ENCODE measurements around the gene ARHGAP15.

ARHGAP15 gene

GRCh38 chr2:143505542-143505941 lies 376.3 kb downstream of the ARHGAP15 start:
- Histone ChIP-seq H3K4me3 (no peak overlapping the region), H3K27ac (no peak overlapping the region), H3K9me3 (ENCODE audit: low read depth, low read length) (no peaks in the 10 kb centered on the region), H3K9ac (ENCODE audit: insufficient read length) (no peak overlapping the region), H3K36me3 (ENCODE audit: insufficient read depth, low read length) (no peaks in the 10 kb centered on the region)
- TF ChIP-seq EZH2 (IDR thresholded peaks at IDR 0.05) (no peak), POLR2AphosphoS5 (IDR thresholded peaks at IDR 0.05; ENCODE audit: borderline replicate concordance, low read depth, low read length) (no peak), FOXP2 (optimal IDR thresholded peaks at IDR 0.05; ENCODE audit: control extremely low read depth, extremely low read length, insufficient read depth) (no peak)
- DNase-seq (ENCODE audit: low read depth, low spot score) = no peak

GRCh38 chr2:143513081-143513480 lies 383.9 kb downstream of the ARHGAP15 start:
- H3K9me3 ChIP-seq (ENCODE audit: low read depth, low read length) = no peaks in the 10 kb centered on the region
- H3K27ac ChIP-seq = peak overlapping the region; percentile 60; the same call in 1 of the 2 replicates
- peak; percentile 64 for DNase-seq (ENCODE audit: low read depth, low spot score)
- H3K36me3 ChIP-seq (ENCODE audit: insufficient read depth, low read length) = no peaks in the 10 kb centered on the region
- no peak overlapping the region for H3K9ac ChIP-seq (ENCODE audit: insufficient read length)
- peak overlapping the region; percentile 22; the same call in 1 of the 2 replicates for H3K4me3 ChIP-seq
- no peak for TF ChIP-seq FOXP2 (optimal IDR thresholded peaks at IDR 0.05; ENCODE audit: control extremely low read depth, extremely low read length, insufficient read depth)
- TF ChIP-seq POLR2AphosphoS5 (IDR thresholded peaks at IDR 0.05; ENCODE audit: borderline replicate concordance, low read depth, low read length) = no peak
- TF ChIP-seq EZH2 (IDR thresholded peaks at IDR 0.05) = no peak

DNA sequence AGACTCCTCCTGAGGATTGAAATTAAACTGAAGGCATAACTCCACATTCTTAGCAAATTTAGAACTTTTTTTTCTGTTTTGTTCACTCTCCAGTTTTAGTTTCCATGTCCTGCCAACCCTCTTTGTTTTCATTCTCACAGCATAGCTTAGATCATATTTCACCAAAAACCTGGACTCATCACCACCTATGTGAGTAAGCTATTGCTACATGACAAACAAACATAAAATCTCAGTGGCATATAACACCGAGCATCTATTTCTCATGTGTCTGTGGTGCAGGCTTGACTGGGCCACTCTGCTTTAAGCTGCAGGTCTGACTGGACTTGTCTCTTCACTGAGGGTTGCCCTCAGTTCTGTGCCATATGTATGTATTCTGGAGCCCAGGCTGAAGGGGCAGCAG lies 385.2 kb downstream of the ARHGAP15 start:
- DNase-seq (ENCODE audit: low read depth, low spot score) = no peak
- TF ChIP-seq POLR2AphosphoS5 (IDR thresholded peaks at IDR 0.05; ENCODE audit: borderline replicate concordance, low read depth, low read length) = no peak
- TF ChIP-seq FOXP2 (optimal IDR thresholded peaks at IDR 0.05; ENCODE audit: control extremely low read depth, extremely low read length, insufficient read depth) = no peak
- no peak for TF ChIP-seq EZH2 (IDR thresholded peaks at IDR 0.05)
- H3K4me3 ChIP-seq = no peak overlapping the region
- H3K9me3 ChIP-seq (ENCODE audit: low read depth, low read length) = no peaks in the 10 kb centered on the region
- no peak overlapping the region for H3K9ac ChIP-seq (ENCODE audit: insufficient read length)
- H3K27ac ChIP-seq = no peak overlapping the region
- no peaks in the 10 kb centered on the region for H3K36me3 ChIP-seq (ENCODE audit: insufficient read depth, low read length)

DNA sequence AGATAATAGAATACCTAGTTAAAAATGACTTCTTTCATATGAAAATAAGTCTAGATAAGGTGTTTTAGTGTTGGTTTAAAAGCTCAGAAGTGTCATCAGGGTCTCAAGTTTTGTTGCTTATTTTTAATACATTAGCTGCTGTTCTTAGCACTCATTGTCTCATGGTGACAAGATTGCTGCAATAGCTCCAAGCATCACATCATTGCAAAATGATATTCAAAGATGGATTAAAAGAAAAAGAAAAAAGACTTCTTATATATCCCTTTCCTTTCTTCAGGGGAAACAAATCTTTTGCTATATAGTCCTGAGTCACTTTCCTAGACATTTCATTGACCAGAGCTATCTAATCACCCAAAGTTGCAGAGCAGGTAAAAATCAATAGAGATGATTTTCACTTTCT lies 386.1 kb downstream of the ARHGAP15 start:
- Histone ChIP-seq H3K27ac (no peak overlapping the region), H3K9ac (ENCODE audit: insufficient read length) (no peak overlapping the region), H3K36me3 (ENCODE audit: insufficient read depth, low read length) (no peaks in the 10 kb centered on the region), H3K4me3 (no peak overlapping the region), H3K9me3 (ENCODE audit: low read depth, low read length) (no peaks in the 10 kb centered on the region)
- no peak for TF ChIP-seq POLR2AphosphoS5 (IDR thresholded peaks at IDR 0.05; ENCODE audit: borderline replicate concordance, low read depth, low read length)
- no peak for TF ChIP-seq FOXP2 (optimal IDR thresholded peaks at IDR 0.05; ENCODE audit: control extremely low read depth, extremely low read length, insufficient read depth)
- no peak for TF ChIP-seq EZH2 (IDR thresholded peaks at IDR 0.05)
- no peak for DNase-seq (ENCODE audit: low read depth, low spot score)

DNA sequence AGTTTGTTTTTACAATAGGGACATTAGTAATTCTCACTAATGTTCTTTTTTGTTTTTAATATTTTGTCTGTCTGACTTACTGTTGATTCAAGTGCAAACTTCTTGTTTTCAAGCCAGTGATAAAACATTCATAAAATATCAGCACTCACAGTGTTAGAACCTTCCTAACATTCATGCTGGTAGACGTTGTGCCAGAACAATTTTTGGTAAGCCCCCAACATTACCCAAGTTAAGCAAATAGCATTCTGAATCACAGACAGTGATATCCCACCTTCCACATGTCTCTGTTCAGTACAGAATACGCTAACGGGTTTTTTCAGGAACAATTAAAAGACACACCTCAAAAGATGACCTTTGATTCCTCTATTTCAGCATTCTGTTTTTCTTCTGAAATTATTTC lies 390.3 kb downstream of the ARHGAP15 start:
- H3K9me3 ChIP-seq (ENCODE audit: low read depth, low read length) = no peaks in the 10 kb centered on the region
- H3K36me3 ChIP-seq (ENCODE audit: insufficient read depth, low read length) = no peaks in the 10 kb centered on the region
- no peak overlapping the region for H3K27ac ChIP-seq
- no peak for DNase-seq (ENCODE audit: low read depth, low spot score)
- TF ChIP-seq POLR2AphosphoS5 (IDR thresholded peaks at IDR 0.05; ENCODE audit: borderline replicate concordance, low read depth, low read length) (no peak), FOXP2 (optimal IDR thresholded peaks at IDR 0.05; ENCODE audit: control extremely low read depth, extremely low read length, insufficient read depth) (no peak), EZH2 (IDR thresholded peaks at IDR 0.05) (no peak)
- H3K9ac ChIP-seq (ENCODE audit: insufficient read length) = no peak overlapping the region
- H3K4me3 ChIP-seq = no peak overlapping the region

GRCh38 chr2:143521396-143521795 lies 392.2 kb downstream of the ARHGAP15 start:
- H3K36me3 ChIP-seq (ENCODE audit: insufficient read depth, low read length) = no peaks in the 10 kb centered on the region
- H3K4me3 ChIP-seq = no peak overlapping the region
- no peak overlapping the region for H3K9ac ChIP-seq (ENCODE audit: insufficient read length)
- DNase-seq (ENCODE audit: low read depth, low spot score) = no peak
- TF ChIP-seq POLR2AphosphoS5 (IDR thresholded peaks at IDR 0.05; ENCODE audit: borderline replicate concordance, low read depth, low read length) (no peak), FOXP2 (optimal IDR thresholded peaks at IDR 0.05; ENCODE audit: control extremely low read depth, extremely low read length, insufficient read depth) (no peak), EZH2 (IDR thresholded peaks at IDR 0.05) (no peak)
- H3K9me3 ChIP-seq (ENCODE audit: low read depth, low read length) = no peaks in the 10 kb centered on the region
- H3K27ac ChIP-seq = peak overlapping the region; percentile 40; the same call in 1 of the 2 replicates

DNA sequence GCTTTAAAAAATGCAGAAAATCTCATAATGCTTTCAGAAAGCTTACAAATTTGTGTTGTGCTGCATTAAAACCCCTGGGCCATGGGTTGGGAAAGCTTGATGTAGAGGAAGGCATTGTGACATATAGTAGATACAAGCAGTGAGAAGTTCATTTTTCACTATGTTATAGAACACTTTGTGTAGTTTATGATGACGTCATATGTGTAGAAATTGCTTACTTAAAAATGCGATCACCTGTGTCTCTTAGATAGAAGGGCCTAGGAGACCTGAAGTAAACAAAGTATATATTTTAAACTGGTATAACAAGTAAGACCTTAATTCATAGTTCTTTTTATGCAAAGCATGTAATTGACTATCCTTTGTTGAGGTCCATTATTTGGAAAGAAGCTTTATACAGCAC lies 393.5 kb downstream of the ARHGAP15 start:
- no peak overlapping the region for H3K9ac ChIP-seq (ENCODE audit: insufficient read length)
- TF ChIP-seq EZH2 (IDR thresholded peaks at IDR 0.05) = no peak
- TF ChIP-seq POLR2AphosphoS5 (IDR thresholded peaks at IDR 0.05; ENCODE audit: borderline replicate concordance, low read depth, low read length) = no peak
- no peak for TF ChIP-seq FOXP2 (optimal IDR thresholded peaks at IDR 0.05; ENCODE audit: control extremely low read depth, extremely low read length, insufficient read depth)

GRCh38 chr2:143524119-143524553 lies 394.9 kb downstream of the ARHGAP15 start:
- no peak for DNase-seq (ENCODE audit: low read depth, low spot score)
- Histone ChIP-seq H3K36me3 (ENCODE audit: insufficient read depth, low read length) (no peaks in the 10 kb centered on the region), H3K9ac (ENCODE audit: insufficient read length) (peak overlapping the region; percentile 8), H3K27ac (peak overlapping the region; percentile 95), H3K4me3 (peak overlapping the region; percentile 71; the same call in 1 of the 2 replicates), H3K9me3 (ENCODE audit: low read depth, low read length) (no peaks in the 10 kb centered on the region)
- TF ChIP-seq POLR2AphosphoS5 (IDR thresholded peaks at IDR 0.05; ENCODE audit: borderline replicate concordance, low read depth, low read length) (no peak), FOXP2 (optimal IDR thresholded peaks at IDR 0.05; ENCODE audit: control extremely low read depth, extremely low read length, insufficient read depth) (no peak), EZH2 (IDR thresholded peaks at IDR 0.05) (no peak)

More for the DNA sequence above, 393.5 kb downstream of the ARHGAP15 start:
- Histone ChIP-seq H3K36me3 (ENCODE audit: insufficient read depth, low read length) (no peaks in the 10 kb centered on the region), H3K27ac (no peak overlapping the region), H3K4me3 (no peak overlapping the region), H3K9me3 (ENCODE audit: low read depth, low read length) (no peaks in the 10 kb centered on the region)
- no peak for DNase-seq (ENCODE audit: low read depth, low spot score)
